ENCODE results near the gene DNAI7. TPM values are rescaled to one million over a fixed set of nuclear protein-coding genes. Genes with fewer than 3 reads are reported as not detected.

Gene DNAI7
- total and polyA plus RNA-seq, 2 donors (not counting 1 experiment from before 2014, with no cell fraction given) = 0.62 TPM; not detected in 1

DNA sequence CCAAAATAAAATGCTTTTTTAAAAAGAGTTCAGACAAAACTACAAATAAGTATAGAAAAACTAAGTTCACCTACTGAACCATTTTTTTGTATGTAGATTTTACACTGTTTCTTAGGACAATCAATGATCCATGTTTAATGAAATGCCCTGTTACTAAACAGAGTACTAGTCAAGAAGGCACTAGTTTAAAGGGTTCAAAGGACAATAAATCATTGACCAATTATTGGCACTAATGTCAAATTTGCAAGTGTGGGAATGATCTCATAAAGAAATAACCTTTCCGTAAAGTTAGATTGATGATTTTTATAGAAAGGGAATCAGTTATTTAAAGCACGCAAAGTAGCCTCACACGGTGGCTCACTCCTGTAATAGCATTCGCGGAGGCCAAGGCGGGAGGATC, 4.2 kb downstream of the DNAI7 start:
- 96% methylated on average over 6 of the region's 6 CpGs for WGBS (ENCODE audit: insufficient coverage)
- Histone ChIP-seq H2AFZ (ENCODE audit: insufficient read depth, low read depth, low read length, poor library complexity, severe bottlenecking) (no peak overlapping the region), H3K9ac (ENCODE audit: low read length) (no peak overlapping the region), H4K20me1 (ENCODE audit: control insufficient read depth, insufficient read depth, low read length, poor library complexity, severe bottlenecking) (no peaks in the 10 kb centered on the region), H3K4me3 (ENCODE audit: control extremely low read depth in 1 of 5, extremely low read depth in 1 of 5, insufficient read depth in 1 of 5, low read depth in 2 of 5, low read length in 4 of 5) (no peak overlapping the region), H3K27ac (ENCODE audit: low read length in 2 of 2) (no peak overlapping the region), H3K79me2 (ENCODE audit: control insufficient read depth, insufficient read depth, low read length) (peaks cover 6% of the 10 kb centered on the region), H3K9me3 (ENCODE audit: control extremely low read depth in 1 of 3, control insufficient read depth in 2 of 3, insufficient read depth in 1 of 3, low read length in 2 of 3) (no peaks in the 10 kb centered on the region), H3K4me2 (replicated peaks; ENCODE audit: low read depth, low read length, poor library complexity, severe bottlenecking) (no peak overlapping the region), H3K36me3 (replicated peaks in 1 of 2; ENCODE audit: control extremely low read depth in 1 of 2, control insufficient read depth in 1 of 2, extremely low read depth in 1 of 2, insufficient read depth in 2 of 2, low read length in 1 of 2) (no peaks in the 10 kb centered on the region), H3K4me1 (ENCODE audit: control insufficient read depth in 2 of 2, insufficient read depth in 2 of 2, low read length in 2 of 2) (peaks cover 9% of the 10 kb centered on the region in 2 donors), H3K27me3 (replicated peaks in 1 of 4; ENCODE audit: control extremely low read depth in 1 of 4, control insufficient read depth in 3 of 4, insufficient read depth in 4 of 4, low read length in 3 of 4) (no peaks in the 10 kb centered on the region)
- ChIA-PET POLR2A (no interaction called here), CTCF (interaction anchor here (1.6 kb wide), 1 partner anchor 200 kb away, joined by 3 read pairs; no protein-coding TSS in a partner anchor)
- Mint-ChIP-seq H3K27me3 (no peaks in the 10 kb centered on the region), H3K4me1 (peaks cover 23% of the 10 kb centered on the region), H3K4me3 (no peak overlapping the region), H3K9me3 (ENCODE audit: insufficient read depth) (no peaks in the 10 kb centered on the region), H3K27ac (no peak overlapping the region)
- TF ChIP-seq, protein P1, sequence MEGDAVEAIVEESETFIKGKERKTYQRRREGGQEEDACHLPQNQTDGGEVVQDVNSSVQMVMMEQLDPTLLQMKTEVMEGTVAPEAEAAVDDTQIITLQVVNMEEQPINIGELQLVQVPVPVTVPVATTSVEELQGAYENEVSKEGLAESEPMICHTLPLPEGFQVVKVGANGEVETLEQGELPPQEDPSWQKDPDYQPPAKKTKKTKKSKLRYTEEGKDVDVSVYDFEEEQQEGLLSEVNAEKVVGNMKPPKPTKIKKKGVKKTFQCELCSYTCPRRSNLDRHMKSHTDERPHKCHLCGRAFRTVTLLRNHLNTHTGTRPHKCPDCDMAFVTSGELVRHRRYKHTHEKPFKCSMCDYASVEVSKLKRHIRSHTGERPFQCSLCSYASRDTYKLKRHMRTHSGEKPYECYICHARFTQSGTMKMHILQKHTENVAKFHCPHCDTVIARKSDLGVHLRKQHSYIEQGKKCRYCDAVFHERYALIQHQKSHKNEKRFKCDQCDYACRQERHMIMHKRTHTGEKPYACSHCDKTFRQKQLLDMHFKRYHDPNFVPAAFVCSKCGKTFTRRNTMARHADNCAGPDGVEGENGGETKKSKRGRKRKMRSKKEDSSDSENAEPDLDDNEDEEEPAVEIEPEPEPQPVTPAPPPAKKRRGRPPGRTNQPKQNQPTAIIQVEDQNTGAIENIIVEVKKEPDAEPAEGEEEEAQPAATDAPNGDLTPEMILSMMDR (IDR thresholded peaks at IDR 0.05) = no peak
- TF ChIP-seq EZH2 (IDR thresholded peaks at IDR 0.05; ENCODE audit: borderline replicate concordance, insufficient read depth, low read depth, low read length, poor library complexity, severe bottlenecking) = no peak
- ATAC-seq (ENCODE audit: low read depth) (no peak), DNase-seq (no peak)
- intact Hi-C loops (cut with micrococcal nuclease) = loop anchor here (10.0 kb wide), 1 partner anchor 1744 kb away; the partner anchor contains the start of genes FGFR1OP2 and INTS13

DNA sequence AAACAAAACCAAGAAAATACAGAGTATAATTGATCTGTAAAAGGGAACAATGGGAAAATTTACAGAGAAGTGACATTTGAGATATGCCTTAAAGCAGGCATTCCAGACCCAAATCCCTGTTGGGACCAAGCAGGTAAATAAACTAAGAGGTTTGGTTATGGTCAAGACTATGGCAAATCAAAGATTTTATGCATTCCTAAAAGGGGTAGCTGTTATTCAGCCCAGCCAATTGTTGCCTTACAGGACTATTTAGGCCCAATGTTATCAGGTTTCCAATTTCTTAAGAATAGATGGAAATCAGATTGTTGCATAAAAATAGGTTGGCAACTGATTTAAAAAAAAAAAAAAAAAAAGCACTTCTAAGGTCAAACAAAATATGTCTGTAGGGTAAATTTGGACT, 5.3 kb downstream of the DNAI7 start:
- H3K9ac ChIP-seq (ENCODE audit: low read length) = no peak overlapping the region
- H3K4me1 ChIP-seq (ENCODE audit: control insufficient read depth in 2 of 2, insufficient read depth in 2 of 2, low read length in 2 of 2) = peaks cover 5 to 7% of the 10 kb centered on the region in 2 donors
- ATAC-seq (ENCODE audit: low read depth) (no peak), DNase-seq (no peak)
- H3K27ac ChIP-seq (ENCODE audit: low read length in 2 of 2) = no peak overlapping the region
- peaks cover 12% of the 10 kb centered on the region for H3K4me1 Mint-ChIP-seq
- no peaks in the 10 kb centered on the region for H3K79me2 ChIP-seq (ENCODE audit: control insufficient read depth, insufficient read depth, low read length)
- H3K36me3 ChIP-seq (replicated peaks in 1 of 2; ENCODE audit: control extremely low read depth in 1 of 2, control insufficient read depth in 1 of 2, extremely low read depth in 1 of 2, insufficient read depth in 2 of 2, low read length in 1 of 2) = no peaks in the 10 kb centered on the region
- H3K4me3 Mint-ChIP-seq = no peak overlapping the region
- no peaks in the 10 kb centered on the region for H3K27me3 ChIP-seq (replicated peaks in 1 of 4; ENCODE audit: control extremely low read depth in 1 of 4, control insufficient read depth in 3 of 4, insufficient read depth in 4 of 4, low read length in 3 of 4)
- TF ChIP-seq EZH2 (IDR thresholded peaks at IDR 0.05; ENCODE audit: borderline replicate concordance, insufficient read depth, low read depth, low read length, poor library complexity, severe bottlenecking) = no peak
- TF ChIP-seq, protein P1 (IDR thresholded peaks at IDR 0.05) = no peak
- no peak overlapping the region for H3K4me3 ChIP-seq (ENCODE audit: control extremely low read depth in 1 of 5, extremely low read depth in 1 of 5, insufficient read depth in 1 of 5, low read depth in 2 of 5, low read length in 4 of 5)
- ChIA-PET CTCF (no interaction called here), POLR2A (no interaction called here)
- H2AFZ ChIP-seq (ENCODE audit: insufficient read depth, low read depth, low read length, poor library complexity, severe bottlenecking) = no peak overlapping the region
- H3K9me3 ChIP-seq (ENCODE audit: control extremely low read depth in 1 of 3, control insufficient read depth in 2 of 3, insufficient read depth in 1 of 3, low read length in 2 of 3) = peaks cover 0 to 1% (median 0%) of the 10 kb centered on the region in 3 donors
- H4K20me1 ChIP-seq (ENCODE audit: control insufficient read depth, insufficient read depth, low read length, poor library complexity, severe bottlenecking) = no peaks in the 10 kb centered on the region
- H3K9me3 Mint-ChIP-seq (ENCODE audit: insufficient read depth) = no peaks in the 10 kb centered on the region
- H3K27ac Mint-ChIP-seq = no peak overlapping the region
- H3K4me2 ChIP-seq (replicated peaks; ENCODE audit: low read depth, low read length, poor library complexity, severe bottlenecking) = no peak overlapping the region
- H3K27me3 Mint-ChIP-seq = no peaks in the 10 kb centered on the region
- intact Hi-C loops (cut with micrococcal nuclease) = loop anchor here (10.0 kb wide), 1 partner anchor 1745 kb away; the partner anchor contains the start of genes FGFR1OP2 and INTS13

Data from B cell (primary cell).